ENCODE data around the gene COLEC12.

Gene COLEC12

DNA sequence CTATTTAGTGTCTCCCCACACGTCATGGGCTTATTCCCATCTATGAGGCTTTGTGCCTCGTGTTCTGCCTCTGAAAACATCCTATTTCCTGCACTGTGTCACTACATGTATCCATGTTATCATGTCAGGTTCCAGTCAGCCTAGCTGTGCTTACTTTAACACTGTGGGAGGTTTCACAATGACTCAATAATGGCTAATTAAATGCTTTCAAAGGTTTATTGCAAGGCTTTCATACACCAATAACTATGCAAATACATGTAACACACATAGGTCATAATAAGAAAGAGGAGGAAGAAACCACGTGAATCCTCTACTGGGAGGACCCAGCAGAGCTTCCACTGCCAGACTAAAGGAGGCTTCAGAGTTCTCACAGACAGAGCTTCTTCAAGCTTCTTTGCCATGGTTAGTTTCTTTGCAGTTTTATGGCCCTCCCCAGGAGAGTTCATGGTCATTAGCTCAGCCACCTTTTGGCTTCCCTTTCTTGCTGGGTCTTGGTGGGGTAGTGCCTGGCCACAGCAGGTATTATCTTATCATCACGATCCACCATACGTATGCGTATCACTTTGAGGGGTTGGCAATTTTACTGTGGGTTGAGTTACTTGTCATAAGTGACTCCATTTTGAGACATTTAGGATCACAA lies 5.1 kb upstream of the COLEC12 start:
- DNase-seq (ENCODE audit: low spot score) = no peak

DNA sequence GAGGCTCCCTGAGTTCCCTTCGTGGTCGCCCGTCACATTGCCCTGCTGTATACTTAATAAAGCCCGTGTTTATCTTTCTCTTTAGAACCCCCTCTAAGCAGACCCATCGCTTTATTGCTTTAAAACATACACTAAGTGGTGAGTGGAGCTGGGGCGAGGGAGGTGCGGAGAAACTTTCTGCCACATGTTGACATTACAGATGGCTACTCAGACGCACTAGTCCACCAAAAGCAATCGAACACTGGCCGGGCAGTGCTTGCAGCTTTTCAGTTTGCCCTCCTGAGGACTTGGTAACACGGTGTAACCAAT lies 859 bp upstream of the COLEC12 start:
- no peak for DNase-seq (ENCODE audit: low spot score)

DNA sequence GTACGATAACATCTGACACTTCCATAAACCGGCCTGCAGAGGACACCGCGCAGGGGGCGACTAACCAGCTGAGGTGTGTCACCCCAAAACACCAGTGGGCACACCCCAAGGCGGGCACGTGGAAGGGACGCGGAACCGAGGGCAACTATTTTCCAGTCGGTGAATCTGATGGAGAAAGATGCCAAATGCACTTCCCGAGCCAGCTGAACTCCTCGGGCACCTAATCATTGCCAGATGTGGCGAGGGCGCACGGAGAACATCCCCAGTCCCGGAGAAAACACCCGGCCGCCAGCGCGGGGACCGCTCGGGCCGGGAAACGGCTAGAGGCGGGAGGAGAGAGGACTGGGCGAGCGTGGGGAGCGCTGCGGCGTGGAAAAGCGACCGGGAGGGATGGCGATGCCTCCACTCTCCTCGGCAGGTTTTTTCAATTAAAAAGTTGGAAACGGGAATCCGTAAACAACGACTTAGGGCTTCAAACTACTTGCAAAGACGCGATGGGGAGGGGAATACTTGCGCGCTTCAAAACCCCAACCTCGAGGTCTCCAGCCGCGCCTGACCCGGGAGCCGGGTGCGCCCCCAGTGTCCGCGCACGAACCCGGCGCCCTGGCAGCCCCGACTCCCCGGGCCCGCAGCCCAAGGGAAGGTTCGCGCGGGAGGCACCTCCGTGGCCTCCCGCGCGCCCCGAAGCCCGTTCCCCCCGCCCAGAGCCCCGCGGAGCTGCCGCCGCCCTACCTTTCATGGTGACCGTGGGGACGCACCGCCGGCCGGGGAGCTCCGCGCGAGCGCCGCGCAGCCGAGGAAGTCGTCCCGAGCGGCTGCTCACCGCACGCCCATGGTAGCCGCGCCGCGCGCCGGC lies 497 bp downstream of the COLEC12 start:
- DNase-seq (ENCODE audit: low spot score) = no peak

DNA sequence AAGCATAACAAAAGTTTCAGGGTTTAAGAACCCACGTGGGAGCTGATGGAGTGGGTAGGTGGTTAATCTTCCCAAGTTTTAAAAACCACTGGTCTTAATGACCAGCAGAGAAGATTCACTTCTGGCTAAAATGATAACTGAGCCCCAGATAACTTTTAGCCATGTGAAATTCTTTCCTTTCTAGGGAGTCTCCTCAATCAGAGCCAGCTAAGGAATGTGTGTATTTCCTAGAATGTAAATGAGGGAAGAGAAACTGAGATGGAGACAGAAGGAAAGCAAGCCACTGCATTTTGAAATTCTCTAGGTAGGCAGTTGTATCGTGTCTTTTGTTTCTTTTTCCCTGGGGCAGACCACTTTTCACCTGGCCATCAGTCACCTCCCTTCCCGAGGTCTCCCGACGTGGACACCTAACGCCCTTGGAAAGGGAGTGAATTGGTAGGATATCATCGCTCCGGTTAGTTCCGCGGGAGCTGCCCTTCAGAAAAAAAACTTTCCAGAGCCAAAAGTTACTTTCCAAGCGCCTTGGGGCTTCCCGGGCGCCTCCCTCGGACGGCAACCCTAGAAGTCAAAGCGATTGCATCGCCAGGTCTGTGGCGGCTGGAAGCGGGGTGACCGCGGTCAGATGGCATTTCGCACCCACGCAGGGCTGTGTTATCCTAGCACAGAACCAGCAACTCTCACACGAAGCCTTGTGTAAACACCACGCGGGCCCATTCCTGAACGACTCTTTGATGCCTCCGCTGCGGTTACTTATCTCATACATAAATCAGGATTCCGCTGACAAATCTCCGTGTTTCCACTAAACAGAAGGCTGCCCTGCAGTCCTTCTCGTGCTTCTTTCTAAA lies 1.3 kb downstream of the COLEC12 start:
- peak; percentile 46 for DNase-seq (ENCODE audit: low spot score)

DNA sequence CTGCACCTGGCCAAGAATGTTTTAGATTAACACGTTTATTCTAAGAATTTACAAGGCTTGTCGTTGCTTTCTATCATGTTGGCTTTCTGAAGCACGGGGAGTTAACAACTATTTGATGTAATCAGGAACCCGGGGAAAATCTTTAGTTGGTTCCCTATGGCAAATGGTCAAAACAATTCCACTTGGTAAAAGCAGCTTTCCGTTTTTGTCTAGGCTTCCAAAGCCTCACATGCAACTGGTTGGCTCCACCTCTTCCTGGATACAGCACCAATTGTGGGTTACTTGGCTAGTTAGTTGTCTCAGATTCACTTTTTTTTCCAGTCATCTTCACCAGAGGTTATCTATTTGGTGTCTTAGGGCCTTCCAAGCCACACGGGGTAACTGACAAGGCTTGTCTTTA lies 2.8 kb downstream of the COLEC12 start:
- no peak for DNase-seq (ENCODE audit: low spot score)

DNA sequence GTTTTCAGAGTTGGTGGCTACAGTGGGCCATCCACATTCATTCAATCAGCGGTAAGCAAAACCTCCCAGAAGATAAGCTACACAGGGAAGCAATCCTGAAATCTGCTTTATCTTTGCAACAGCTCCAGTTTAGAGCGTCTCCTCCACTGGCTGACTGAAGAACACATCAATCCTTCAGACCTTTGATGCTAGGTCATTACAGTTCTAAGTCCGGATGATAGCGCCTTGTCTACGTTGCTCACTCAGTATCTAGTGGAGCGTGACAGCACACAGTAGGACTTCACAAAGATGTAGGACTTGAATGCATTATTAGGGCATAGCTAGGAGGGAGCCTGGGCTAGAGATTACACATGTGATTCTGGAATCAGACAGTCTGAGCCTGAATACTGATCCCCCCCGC lies 5.0 kb downstream of the COLEC12 start:
- DNase-seq (ENCODE audit: low spot score) = no peak

DNA sequence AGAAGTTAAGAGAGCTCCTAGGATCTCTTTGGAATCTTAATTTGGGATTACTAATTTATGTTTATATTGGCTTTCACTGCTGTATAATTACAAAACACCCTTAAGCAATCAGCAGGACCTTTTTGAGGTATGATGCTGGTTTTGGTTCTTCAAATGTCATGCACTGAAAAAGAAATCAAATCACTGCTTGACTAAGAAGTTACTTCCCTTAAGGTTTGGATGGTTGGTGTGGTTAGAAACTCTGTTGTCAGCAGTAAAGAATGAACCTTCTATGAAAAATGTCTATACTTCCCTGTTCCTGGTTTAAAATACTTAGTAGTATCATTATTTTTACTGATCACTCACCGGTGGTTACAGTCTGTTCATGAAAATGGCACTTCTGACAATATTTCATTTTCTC lies 5.5 kb downstream of the COLEC12 start:
- no peak for DNase-seq (ENCODE audit: low spot score)

DNA sequence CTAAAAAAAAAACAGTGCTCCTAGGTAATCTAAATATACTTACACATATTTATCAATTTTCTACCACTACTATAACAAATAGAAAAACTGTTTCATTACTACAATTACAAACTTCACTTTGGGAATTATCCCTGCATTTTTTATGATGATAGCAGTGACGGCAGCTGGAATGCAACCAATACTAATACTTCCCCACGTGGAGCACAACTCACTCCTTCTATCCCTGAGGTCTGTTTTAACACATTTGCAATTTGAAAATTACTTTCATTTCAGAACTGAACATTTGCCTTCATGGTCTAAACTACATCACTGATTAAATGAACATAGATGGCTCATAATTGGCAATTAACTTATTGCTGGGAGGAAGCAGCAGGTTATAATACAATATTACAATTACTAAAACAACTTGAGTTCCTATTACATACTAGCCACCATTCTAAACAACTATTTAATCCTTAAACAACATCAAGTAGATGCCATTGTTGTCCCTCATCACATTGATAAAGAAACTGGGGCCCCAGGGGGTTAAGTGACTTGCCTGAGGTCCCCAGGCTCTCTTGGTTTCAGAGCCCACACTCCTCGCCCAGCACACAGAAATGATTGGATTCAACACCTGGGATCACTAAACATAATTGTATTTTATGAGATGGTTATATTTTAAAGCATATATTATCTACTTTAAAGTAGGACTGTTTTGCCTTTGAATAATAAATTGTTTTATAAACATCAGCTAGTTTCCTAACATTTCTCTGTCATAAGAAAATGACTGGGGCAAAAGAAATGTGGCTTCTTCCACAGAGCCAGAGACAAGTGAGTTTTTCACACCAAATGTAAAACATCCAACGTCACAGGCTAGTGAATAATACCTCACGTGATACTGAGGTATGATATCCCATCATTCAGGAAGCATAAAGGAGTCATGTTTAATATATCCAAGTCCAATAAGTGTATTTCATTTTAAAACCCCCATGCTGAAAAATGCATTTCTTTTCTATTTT lies 6.2 kb downstream of the COLEC12 start:
- no peak for DNase-seq (ENCODE audit: low spot score)

DNA sequence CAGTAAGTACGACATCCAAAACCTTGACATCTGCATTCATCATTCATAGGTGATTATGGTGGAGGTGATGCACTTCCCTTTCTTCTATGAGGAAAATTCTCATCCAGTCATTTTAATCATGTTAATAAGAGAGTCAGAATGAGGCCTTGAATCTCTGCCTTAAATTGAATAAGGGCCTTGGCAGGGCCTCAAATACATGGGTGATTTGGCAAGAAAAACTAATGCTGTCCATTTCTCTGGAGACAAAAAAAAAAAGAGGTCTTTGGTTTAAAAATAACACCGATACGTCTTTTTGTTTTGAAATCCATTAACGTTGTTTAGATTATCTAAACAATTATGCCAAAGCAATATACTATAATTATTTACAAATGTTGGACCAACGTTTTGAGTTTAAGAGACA lies 8.1 kb downstream of the COLEC12 start:
- DNase-seq (ENCODE audit: low spot score) = no peak

DNA sequence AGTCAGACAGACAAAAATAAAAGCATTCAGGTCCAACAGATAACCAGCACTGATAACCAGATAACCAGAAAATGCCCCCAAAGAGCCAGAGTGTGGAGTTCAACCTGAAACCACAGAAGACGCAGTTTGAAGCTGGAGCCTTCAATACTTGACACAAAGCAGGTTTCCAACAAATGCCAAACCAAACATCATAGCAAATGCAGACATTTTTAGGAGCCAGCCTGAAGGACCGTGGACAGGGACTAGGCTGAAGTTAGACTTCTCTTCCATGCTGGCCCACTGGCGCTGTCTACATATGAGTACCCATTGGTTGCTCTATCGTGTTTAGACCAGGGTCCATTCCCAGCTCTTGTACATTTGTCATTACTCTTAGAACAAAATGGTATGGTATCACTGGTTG lies 9.9 kb downstream of the COLEC12 start:
- DNase-seq (ENCODE audit: low spot score) = no peak

DNA sequence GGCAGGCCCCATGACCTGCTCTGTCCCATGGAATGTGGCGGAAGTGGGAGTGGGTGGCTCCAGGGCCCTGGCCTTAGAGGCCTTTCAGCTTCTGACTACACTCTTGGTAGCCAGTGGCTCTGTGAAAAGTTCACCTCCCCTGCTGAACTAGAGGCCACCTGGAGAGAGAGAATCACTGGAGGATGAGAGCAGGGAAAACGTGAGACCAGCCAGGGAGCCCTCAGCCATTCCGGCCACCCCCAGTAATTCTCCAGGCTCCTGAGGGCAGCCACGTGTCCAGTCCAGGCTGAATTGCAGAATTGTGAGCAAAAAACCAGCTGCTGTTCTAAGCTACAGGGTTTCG lies 10.5 kb downstream of the COLEC12 start:
- no peak for DNase-seq (ENCODE audit: low spot score)

DNA sequence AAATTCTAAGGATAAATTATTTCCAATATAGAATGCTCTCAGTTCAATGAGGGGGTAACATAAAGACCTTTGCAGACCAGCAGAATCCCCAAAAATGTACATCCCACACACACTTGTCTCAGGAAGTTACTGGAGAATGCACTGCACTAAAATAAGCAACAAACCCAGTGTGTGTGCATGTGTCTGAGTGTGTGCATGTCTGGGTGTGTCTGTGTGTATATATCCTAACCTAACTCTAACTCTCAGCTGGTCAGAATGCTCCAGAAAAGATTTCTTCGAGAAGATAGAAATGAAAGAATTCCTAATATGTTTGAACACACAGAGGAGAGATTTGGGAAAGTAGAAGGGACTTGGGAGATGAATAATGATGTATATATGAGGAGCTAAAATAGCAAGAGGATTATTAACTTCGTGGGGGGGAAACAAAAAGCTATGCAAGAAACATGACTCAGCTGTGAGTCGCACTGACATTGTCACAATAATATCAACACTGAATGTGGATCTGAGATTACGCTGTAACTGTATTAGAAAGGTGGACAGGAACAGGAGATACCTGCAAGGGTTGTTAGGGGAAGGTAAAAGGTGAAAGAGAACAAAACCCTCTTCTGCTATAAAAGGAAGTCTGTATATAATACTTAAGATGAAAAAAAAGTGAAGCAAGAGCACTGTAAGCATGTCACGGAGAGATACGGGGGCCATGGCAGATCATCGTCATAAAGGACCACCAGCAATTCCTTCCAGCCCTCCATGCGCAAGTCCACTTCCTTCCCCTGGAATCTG lies 11.1 kb downstream of the COLEC12 start:
- no peak for DNase-seq (ENCODE audit: low spot score)

DNA sequence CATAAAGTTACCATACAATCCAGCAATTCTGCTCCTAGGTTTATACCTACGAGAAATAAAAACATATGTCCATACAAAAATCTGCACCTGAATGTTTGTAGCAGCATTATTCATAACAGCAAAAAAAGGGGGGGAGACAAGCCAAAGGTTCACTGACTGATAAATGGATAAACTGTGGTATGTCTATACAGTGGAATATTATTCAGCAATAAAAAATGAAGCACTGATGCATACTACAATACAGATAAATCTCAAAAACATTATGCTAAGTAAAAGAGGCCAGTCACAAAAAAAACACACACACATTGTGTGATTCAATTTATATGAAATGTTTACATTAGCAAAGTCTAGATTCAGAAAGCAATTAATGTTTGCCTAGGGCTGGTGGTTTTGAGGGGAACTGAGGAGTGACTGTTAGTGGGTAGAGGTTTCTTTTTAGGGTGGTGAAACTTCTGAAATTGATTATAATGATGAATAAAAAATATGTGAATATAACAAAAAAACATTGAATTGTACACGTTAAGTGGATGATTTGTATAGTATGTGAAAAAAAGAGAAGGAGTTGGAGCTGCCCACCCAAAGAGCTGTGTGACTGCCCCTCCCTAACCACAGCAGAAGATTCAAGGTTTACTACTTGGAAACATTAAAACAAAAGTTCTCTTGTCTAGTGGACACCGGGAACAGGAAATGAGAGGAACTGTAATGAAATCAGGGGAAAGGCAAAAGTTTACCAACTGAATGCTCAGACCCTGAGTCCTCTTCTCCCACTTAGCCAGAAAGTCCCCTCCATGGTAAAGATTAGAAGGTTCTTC lies 13.4 kb downstream of the COLEC12 start:
- DNase-seq (ENCODE audit: low spot score) = no peak

DNA sequence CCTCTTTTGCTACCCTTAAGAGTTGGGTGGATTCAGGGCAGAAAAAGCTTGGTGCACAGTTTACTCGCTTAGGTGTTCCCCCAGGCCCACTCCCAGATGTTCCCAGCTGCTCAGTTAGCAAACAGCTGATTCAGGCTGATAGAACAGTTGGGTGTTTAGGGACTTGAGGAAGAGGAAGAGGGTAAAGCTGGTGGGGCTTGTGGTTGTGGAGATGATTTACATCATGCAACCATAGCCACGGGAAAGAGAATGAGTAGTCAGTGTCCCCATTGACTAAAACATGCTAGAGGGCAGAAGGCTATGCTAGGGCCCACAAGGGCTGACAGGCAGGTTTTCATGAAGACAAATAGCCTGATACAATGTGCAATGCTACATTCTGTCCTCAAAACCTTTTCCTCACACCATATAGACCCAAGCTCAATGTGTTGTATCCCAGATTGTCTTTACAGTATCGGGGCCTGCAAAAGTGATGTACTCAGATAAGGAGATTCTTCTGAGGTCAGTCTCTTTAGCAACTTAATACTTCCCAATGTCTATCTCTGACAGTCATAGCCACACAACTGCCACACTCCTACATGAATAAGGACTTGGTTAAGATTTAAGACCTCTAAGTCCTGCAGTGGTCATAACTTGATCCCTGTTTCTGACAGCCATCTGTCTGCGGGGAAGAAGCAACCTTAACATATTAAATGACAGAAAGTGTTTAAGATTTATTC lies 15.6 kb downstream of the COLEC12 start:
- DNase-seq (ENCODE audit: low spot score) = no peak

DNA sequence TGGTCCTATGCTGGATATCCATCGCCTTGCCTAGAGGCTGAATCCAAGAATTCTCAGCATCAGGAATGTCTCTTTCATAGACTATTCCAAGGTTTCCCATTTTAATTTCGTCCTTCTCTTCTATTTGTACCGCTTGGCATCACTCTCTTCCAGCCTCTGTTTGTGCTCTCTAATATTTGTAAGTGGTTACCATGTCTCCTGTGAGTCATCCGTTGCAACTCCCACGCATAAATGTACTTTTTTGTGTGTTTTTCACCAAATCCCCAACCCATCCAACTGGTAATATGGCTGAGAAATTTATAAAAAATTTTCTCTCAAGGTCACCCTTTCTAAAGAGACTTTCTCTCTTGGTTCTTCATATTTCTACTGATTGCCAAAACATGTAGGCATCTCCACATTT lies 21.8 kb downstream of the COLEC12 start:
- DNase-seq (ENCODE audit: low spot score) = no peak

DNA sequence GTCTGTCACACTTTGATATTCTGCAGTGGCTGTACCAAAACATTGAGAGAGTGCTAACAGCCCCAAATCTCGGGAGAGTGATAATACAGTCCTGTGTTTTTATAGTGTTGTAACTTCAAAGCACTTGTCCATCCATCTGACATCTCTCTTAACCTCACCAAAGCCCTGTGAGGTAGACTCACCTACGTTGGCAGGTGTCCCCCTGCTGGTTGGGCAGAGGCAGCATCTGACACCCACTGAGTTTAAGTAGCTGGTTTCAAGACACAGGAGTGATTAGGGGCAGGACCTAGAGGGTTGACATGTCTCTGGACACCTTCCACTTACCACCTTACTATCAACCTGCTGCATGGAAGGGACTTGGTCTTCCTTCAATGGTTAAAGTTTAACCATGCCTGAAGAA lies 22.9 kb downstream of the COLEC12 start:
- no peak for DNase-seq (ENCODE audit: low spot score)

DNA sequence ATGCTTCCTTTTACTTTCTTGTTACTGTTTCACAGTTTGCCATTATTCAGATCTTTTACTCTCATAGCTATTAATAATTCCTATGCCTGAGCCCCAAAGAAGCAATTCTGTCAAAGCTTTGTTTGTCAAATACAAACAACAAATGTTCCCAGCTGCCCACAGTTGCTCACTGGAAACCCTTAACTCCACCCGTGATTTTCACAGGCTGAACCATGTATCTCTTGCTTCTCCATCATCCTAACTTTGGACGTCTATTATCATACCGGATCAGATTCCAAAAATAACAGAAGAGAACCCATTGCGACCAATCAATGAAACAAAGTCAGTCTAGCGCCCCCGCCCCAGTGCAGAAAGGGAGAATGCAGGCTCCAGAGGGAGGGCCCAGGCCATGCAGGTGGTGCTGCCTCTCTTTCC lies 24.2 kb downstream of the COLEC12 start:
- no peak for DNase-seq (ENCODE audit: low spot score)

DNA sequence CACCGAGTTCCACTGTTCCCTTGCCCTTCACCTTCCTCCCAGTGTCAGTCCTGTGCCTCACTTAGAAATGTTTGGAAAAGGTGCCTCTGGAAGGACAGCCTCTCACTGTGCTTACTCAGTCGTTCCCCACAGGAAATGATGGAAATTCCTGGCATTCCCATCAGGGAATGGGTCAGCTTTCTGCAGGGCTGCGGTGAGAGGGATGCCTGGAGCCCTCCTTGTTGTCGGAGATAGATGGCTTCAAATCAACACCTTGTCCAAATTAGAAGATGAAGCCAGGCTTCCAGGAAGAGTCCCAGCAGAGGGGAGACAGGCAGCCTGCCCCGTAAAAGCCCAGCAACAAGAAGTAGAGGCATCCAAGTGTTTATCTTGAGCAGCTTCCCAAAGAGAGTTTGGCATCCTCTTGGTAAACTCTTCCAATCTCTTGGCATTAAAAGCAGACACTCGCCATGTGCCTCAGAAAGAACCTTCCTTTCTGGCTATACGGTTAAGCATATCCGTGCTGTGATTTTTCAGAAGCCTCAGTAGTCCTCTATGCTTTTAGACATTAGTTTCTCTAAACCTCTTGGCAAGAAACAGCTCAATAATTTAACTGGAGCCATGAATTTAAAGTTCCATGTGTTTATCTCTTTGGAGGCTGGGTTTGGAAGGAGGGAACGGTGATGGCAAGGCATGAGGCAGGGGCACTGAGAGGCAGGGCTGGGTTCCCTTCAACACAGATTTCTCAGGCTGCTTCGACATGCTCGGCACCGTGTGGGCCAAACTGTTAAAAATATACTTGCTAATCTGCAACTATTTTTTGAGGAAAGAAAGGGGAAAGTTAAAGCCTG lies 25.1 kb downstream of the COLEC12 start:
- DNase-seq (ENCODE audit: low spot score) = no peak

DNA sequence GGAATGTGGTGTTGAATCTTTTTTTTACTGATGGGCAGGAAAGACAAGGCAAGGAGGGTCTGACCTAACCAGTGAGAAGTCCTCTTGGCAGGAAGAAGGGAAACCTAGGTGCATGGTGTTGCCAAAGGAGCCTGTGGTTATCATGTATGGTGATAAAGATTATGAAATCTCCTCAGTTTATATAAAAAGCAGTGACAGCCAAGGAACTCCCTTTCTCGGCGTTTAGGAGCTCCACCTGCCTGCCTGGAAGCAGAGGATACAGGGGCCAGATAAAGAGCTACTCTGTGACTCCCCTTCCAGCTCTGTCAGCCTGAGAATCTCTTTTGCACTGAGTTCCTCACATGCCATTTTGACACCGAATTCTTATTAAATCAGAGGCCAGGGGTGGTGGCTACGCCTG lies 26.1 kb downstream of the COLEC12 start:
- no peak for DNase-seq (ENCODE audit: low spot score)
